ENCODE data around the gene TTC12.

DNA sequence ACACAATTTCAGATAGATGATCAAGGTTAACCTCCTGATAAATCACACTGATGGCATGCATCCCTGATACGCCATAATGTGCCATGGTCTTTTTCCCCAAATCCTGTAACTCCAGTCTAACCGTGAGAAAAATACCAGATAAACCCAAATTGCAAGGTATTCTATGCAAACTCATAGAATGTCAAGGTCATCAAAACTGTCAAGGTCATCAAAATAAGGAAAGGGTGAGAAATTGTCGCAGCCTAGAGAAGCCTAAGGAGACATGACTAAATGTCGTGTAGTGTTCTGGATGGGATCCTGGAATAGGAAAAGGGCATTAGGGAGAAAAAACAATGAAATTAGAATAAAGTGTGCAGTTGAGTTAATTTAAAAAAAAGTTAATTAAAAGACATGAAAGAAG lies 4.7 kb downstream of the TTC12 start:
- TF ChIP-seq, protein P1, sequence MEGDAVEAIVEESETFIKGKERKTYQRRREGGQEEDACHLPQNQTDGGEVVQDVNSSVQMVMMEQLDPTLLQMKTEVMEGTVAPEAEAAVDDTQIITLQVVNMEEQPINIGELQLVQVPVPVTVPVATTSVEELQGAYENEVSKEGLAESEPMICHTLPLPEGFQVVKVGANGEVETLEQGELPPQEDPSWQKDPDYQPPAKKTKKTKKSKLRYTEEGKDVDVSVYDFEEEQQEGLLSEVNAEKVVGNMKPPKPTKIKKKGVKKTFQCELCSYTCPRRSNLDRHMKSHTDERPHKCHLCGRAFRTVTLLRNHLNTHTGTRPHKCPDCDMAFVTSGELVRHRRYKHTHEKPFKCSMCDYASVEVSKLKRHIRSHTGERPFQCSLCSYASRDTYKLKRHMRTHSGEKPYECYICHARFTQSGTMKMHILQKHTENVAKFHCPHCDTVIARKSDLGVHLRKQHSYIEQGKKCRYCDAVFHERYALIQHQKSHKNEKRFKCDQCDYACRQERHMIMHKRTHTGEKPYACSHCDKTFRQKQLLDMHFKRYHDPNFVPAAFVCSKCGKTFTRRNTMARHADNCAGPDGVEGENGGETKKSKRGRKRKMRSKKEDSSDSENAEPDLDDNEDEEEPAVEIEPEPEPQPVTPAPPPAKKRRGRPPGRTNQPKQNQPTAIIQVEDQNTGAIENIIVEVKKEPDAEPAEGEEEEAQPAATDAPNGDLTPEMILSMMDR (IDR thresholded peaks at IDR 0.05 in 2 of 3, conservative IDR thresholded peaks at IDR 0.05 in 1 of 3; ENCODE audit: control insufficient read depth in 2 of 3, extremely low read depth in 1 of 3, insufficient read depth in 1 of 3, low read depth in 3 of 3, low read length in 3 of 3): no peak
- TF ChIP-seq EP300 (IDR thresholded peaks at IDR 0.05; ENCODE audit: borderline replicate concordance in 1 of 2, control insufficient read depth in 1 of 2, low read depth in 2 of 2, low read length in 2 of 2) (no peak), POLR2A (IDR thresholded peaks at IDR 0.05; ENCODE audit: low read depth, low read length) (no peak), RAD21 (IDR thresholded peaks at IDR 0.05; ENCODE audit: insufficient read depth, low read depth, low read length) (no peak), ZNF24 (IDR thresholded peaks at IDR 0.05) (no peak), RCOR1 (conservative IDR thresholded peaks at IDR 0.05; ENCODE audit: low read depth, low read length) (no peak), TARDBP (IDR thresholded peaks at IDR 0.05; ENCODE audit: borderline replicate concordance) (no peak), BMI1 (IDR thresholded peaks at IDR 0.05; ENCODE audit: borderline replicate concordance) (no peak), TCF12 (IDR thresholded peaks at IDR 0.05; ENCODE audit: low read depth, low read length) (no peak), BHLHE40 (IDR thresholded peaks at IDR 0.05; ENCODE audit: borderline replicate concordance in 1 of 2, low read depth in 2 of 2, low read length in 1 of 2) (no peak), CBX5 (IDR thresholded peaks at IDR 0.05; ENCODE audit: low read depth) (no peak), RBBP5 (conservative IDR thresholded peaks at IDR 0.05) (no peak), CHD1 (IDR thresholded peaks at IDR 0.05; ENCODE audit: low read depth, low read length) (no peak)
